ENCODE measurements around the gene NDUFA3. TPM values are rescaled to one million over a fixed set of nuclear protein-coding genes. Genes with fewer than 3 reads are reported as not detected.

The NDUFA3 gene
- polyA plus RNA-seq = 21.4 and 62.8 TPM in 2 replicates
- 10.7 and 11.2 TPM in 2 replicates for polyA minus RNA-seq

GRCh38 chr19:54102421-54103169 is at the start of gene NDUFA3:
TSS of gene NDUFA3 (plus strand) at chr19:54102855. CDS start at chr19:54102879, 24 bp downstream.
- H3K4me2 ChIP-seq (ENCODE audit: low read length) = peak within 1 kb of the TSS; percentile 78
- no peaks in the 10 kb centered on the region for H3F3A ChIP-seq (ENCODE audit: insufficient read depth, low read length, poor library complexity, severe bottlenecking)
- no peaks in the 10 kb centered on the region for H4K20me1 ChIP-seq (ENCODE audit: insufficient read depth)
- peak within 1 kb of the TSS; percentile 35 for H3K27ac ChIP-seq (ENCODE audit: low read length)
- peaks cover under 1% of the 10 kb centered on the region for H3K27me3 ChIP-seq (ENCODE audit: insufficient read depth, low read depth, low read length)
- H3K9me2 ChIP-seq (ENCODE audit: insufficient read depth, low read length) = no peaks in the 10 kb centered on the region
- H3K79me2 ChIP-seq (replicated peaks; ENCODE audit: insufficient read depth, low read length) = peaks cover 16% of the 10 kb centered on the region
- TF ChIP-seq REST (IDR thresholded peaks at IDR 0.05; ENCODE audit: borderline replicate concordance) (peak; percentile 77), EZH2 (IDR thresholded peaks at IDR 0.05; ENCODE audit: borderline replicate concordance, insufficient read depth, low read length, poor library complexity, severe bottlenecking) (no peak), SMC3 (conservative IDR thresholded peaks at IDR 0.05; ENCODE audit: poor library complexity) (peak; percentile 39), EP300 (conservative IDR thresholded peaks at IDR 0.05; ENCODE audit: poor library complexity, severe bottlenecking) (no peak), RAD21 (conservative IDR thresholded peaks at IDR 0.05) (no peak), CTCF (IDR thresholded peaks at IDR 0.05; ENCODE audit: poor library complexity, severe bottlenecking) (no peak), TAF1 (IDR thresholded peaks at IDR 0.05; ENCODE audit: low read depth) (peak; percentile 89), MXI1 (conservative IDR thresholded peaks at IDR 0.05; ENCODE audit: poor library complexity, severe bottlenecking) (peak; percentile 94), POLR2AphosphoS5 (IDR thresholded peaks at IDR 0.05) (peak; percentile 91)
- peak within 1 kb of the TSS; percentile 76 for H3K9ac ChIP-seq (ENCODE audit: low read length)
- peak within 1 kb of the TSS; percentile 84 for H3K4me3 ChIP-seq (ENCODE audit: low read length)
- H3K36me3 ChIP-seq (ENCODE audit: insufficient read depth, low read length) = no peaks in the 10 kb centered on the region
- peak within 1 kb of the TSS; percentile 85 for H2AFZ ChIP-seq (ENCODE audit: low read depth, low read length)
- H3K9me3 ChIP-seq (ENCODE audit: low read length) = no peaks in the 10 kb centered on the region

GRCh38 chr19:54062643-54063042 is 40.0 kb upstream of the NDUFA3 start:
- H3F3A ChIP-seq (ENCODE audit: insufficient read depth, low read length, poor library complexity, severe bottlenecking) = no peaks in the 10 kb centered on the region
- H3K9me3 ChIP-seq (ENCODE audit: low read length) = no peaks in the 10 kb centered on the region
- H3K27ac ChIP-seq (ENCODE audit: low read length) = no peak overlapping the region
- no peak for TF ChIP-seq EP300 (conservative IDR thresholded peaks at IDR 0.05; ENCODE audit: poor library complexity, severe bottlenecking)
- TF ChIP-seq CTCF (IDR thresholded peaks at IDR 0.05; ENCODE audit: poor library complexity, severe bottlenecking) = no peak
- TF ChIP-seq TAF1 (IDR thresholded peaks at IDR 0.05; ENCODE audit: low read depth) = no peak
- TF ChIP-seq RAD21 (conservative IDR thresholded peaks at IDR 0.05) = no peak
- no peak for TF ChIP-seq REST (IDR thresholded peaks at IDR 0.05; ENCODE audit: borderline replicate concordance)
- H2AFZ ChIP-seq (ENCODE audit: low read depth, low read length) = no peak overlapping the region
- no peak overlapping the region for H3K4me3 ChIP-seq (ENCODE audit: low read length)
- no peaks in the 10 kb centered on the region for H3K9me2 ChIP-seq (ENCODE audit: insufficient read depth, low read length)
- no peaks in the 10 kb centered on the region for H3K79me2 ChIP-seq (replicated peaks; ENCODE audit: insufficient read depth, low read length)
- H4K20me1 ChIP-seq (ENCODE audit: insufficient read depth) = no peaks in the 10 kb centered on the region
- H3K9ac ChIP-seq (ENCODE audit: low read length) = no peak overlapping the region
- H3K36me3 ChIP-seq (ENCODE audit: insufficient read depth, low read length) = no peaks in the 10 kb centered on the region
- H3K4me2 ChIP-seq (ENCODE audit: low read length) = no peak overlapping the region
- H3K27me3 ChIP-seq (ENCODE audit: insufficient read depth, low read depth, low read length) = no peaks in the 10 kb centered on the region

Data from neural cell (in vitro differentiated cells).